Globus pallidus (tissue), 1 donor: ENCODE data around the gene TRIM74.
"Not testable (repeated sequence)": the region's sequence is repeated elsewhere in the genome, so short reads cannot be mapped to it uniquely, and the experiment has no call there.

Experiments used
- DNase-seq: peaks from one replicate; pipeline ENCODE4 v3.0.0-alpha.2; 2015; ENCODE audit warnings: low spot score

Gene TRIM74

DNA sequence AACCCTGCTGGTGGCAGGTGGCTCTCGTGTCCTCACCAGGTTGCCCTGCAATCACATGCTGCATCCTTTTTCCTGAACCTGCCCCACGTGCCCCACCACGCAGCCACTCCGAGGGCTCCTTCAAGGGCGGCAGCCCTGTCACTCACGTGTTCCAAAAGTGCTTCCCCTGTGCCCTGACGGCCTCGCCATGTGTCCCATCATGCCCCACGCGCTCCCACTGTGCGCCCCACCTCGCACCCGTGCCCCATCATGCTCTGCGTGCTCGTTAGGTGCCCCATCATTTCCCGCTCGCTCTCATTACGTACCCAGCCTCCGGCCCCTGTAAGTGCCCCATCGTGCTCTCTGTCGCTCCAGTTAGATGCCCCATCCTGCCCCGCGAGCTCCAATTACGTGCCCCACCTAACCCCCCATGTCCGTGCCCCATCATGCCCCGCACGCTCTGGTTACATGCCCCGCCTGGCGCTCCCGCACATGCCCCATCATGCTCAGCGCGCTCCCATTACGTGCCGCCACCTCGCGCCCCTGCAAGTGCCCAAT, at the start of gene TRIM74:
Gene TRIM74, minus strand, starts transcription at position 487 of the 537 bp plus-strand sequence. CDS start 3,309 bp downstream, outside the sequence.
- DNase-seq, result not testable (repeated sequence)

DNA sequence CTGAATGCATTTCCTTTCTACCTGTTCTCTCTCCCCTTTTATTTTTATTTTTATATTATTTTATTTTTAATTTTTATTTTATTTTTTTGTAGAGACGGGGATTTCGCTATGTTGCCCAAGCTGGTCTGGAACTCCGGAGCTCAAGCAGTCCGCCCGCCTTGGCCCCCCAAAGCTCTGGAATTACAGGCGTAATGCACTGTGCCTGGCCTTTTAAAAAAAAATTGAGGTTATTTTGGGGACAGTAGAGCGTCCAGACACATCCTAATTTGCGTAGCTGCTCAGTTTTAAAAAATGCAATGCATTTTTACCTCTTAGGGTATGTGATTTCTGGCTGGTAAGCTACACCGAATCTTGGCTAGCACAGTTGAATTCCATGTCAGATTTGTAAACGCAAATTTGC, 37.2 kb upstream of the TRIM74 start:
- not testable (repeated sequence) for DNase-seq

DNA sequence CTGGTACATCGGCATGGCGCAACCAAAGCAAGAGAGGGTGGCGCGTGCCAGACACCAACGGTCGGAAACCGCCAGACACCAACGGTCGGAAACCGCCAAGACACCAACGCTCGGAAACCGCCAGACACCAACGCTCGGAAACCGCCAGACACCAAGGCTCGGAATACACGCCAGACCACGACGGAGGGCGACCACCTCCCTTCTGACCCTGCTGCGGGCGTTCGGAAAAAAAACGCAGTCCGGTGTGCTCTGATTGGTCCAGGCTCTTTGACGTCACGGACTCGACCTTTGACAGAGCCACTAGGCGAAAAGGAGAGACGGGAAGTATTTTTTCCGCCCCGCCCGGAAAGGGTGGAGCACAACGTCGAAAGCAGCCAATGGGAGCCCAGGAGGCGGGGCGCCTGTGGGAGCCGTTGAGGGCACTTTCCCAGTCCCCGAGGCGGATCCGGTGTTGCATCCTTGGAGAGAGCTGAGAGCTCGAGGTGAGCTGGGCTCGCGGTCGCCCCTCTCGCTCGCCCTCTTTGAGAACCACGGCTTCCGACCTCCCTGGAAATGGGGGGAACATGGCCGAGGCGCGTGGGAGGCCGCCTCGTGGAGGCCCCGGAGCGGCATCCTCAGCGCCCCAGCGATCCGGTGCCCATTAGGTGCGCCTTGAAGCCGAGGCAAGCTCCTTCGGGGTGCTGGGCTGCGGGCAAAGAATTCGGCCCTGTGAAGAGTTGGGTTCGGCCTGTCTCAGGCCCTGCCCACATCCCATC, 36.6 kb upstream of the TRIM74 start:
- DNase-seq, result peak; percentile 82

DNA sequence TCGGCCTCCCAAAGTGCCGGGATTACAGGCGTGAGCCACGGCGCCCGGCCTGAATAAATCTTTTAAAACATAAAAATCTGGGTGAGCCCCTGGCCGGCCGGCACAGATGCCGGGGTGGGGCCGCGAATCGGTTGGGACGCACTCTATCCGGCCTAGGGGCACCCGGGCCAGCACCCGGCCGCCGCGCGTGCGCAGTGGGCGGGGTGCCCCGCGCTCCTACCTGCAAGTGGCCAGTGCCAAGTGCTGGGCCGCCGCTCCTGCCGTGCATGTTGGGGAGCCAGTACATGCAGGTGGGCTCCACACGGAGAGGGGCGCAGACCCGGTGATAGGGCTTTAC, 36.1 kb upstream of the TRIM74 start:
- DNase-seq, result not testable (repeated sequence)

DNA sequence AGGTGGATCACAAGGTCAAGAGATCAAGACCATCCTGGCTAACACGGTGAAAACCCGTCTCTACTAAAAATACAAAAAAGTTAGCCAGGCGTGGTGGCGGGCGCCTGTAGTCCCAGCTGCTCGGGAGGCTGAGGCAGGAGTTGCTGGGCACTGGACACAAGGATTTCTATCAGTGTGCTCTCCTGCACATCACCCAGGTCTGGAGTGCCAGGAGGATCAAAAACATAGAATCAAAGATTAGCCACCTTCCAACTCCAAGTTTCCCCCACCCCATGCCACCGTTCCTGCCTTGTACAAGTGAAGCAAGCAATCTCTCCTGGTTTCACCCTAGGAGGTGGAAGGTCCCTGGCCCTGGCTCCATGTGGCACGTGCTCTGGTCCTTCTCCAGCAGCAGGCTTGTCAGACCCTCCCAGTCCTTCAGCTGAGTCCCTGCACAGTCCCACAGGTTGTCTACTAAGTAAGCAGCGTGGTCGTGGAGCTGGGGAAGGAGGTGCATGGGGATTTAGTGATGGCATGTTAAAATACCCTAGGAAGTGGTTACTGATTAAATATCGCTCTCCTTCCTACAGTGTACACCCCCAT, 28.7 kb upstream of the TRIM74 start:
- not testable (repeated sequence) for DNase-seq

DNA sequence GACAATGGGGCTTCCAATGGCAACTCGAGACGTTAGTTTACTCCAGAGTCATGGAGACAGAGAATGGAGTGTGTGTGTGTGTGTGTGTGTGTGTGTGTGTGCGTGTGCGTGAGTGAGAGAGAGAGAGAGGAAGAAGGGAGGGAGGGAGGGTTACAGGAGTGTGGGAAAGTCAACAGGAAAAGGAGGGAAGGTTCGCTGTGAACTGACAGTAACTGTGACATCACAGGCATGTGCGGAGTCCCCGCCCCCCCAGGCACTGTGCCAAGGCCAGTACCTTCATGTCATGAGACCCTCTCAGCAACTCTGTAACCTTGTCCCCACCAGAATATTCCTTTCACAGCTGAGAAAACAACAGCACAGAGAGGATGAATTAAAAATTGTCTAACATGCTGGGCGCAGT, 28.2 kb upstream of the TRIM74 start:
- not testable (repeated sequence) for DNase-seq

DNA sequence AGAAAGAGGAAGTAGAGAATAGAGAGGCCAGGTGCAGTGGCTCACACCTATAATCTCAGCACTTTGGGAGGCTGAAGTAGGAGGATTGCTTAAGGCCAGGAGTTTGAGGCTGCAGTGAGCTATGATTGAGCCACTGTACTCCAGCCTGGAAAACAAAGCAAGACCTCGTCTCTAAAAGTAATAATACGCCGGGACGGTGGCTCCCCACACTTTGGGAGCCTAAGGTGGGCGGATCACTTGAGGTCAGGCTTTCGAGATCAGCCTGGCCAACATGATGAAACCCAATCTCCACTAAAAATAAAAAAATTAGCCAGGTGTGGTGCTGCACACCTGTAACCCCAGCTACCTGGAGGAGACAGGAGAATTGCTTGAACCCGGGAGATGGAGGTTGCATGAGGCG, 26.2 kb upstream of the TRIM74 start:
- DNase-seq, result not testable (repeated sequence)

DNA sequence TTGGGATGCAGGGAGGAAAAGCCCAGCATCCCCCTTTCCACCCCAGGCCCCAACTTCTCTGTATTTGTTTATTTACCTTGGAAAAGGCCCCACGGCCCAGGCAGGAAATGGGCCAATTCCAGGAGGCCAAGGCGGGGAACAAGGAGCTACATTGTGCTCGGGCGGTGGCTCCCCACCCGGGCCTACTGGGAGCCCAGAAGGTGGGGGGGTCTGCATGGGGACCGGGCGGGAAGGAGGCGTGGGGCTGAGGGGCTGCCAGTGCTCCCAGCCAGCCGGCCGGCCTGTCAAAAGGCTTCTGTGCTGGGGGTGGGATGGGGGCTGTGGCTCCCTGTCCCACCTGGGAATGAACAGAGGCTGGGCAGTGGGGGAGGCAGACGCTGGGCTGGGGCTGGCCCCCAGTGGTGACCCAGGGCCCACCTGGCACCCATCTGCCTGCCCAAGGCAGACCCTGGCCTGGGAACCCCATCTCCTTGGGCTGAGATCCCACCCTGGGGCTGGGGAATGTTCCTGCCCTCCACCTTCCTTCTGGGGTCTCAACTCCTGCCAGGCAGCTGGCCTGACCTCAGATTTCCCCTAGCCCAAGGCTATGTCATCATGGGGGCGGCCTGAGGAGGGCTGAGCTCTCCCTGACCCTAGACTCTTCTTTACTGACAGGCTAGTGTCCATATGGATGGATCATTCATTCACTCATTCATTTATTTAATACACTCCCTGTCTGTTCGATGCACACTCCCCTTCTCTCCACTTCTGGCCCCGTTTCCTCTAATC, 21.1 kb upstream of the TRIM74 start:
- DNase-seq, result not testable (repeated sequence)

DNA sequence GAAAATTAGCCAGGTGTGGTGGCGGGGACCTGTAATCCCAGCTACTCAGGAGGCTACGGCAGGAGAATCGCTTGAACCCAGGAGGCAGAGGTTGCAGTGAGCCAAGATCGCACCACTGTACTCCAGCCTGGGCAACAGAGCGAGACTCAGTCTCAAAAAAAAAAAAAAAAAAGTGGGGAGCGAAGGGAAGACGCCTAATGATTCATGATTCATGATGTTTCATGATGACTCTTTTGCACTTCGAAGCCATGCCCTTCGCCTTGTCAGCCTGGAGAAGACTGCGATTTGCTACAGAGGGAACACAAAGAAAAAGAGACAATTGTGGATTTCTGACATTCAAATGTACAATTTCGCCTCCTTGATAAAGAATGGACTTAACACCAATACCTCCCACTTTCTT, 12.8 kb upstream of the TRIM74 start:
- not testable (repeated sequence) for DNase-seq

DNA sequence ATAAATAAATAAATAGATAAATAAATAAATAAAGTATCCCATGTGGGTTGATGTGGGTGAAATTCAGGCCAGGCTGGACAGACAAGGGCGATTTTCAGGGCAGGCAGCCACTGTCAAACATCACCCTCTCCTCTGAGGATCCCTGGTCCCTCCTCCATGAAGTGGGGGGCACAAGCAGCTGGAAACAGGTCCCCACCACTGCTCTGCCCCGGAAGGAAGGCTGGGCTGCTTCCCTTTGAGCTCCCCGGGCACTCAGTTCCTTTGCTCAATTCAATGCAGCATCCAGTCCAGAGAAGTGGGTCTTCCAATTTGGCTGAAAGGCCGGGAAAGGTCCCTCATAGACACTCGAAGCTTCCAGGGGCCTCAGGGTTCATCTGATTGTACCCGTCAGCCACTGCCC, 11.1 kb upstream of the TRIM74 start:
- not testable (repeated sequence) for DNase-seq

DNA sequence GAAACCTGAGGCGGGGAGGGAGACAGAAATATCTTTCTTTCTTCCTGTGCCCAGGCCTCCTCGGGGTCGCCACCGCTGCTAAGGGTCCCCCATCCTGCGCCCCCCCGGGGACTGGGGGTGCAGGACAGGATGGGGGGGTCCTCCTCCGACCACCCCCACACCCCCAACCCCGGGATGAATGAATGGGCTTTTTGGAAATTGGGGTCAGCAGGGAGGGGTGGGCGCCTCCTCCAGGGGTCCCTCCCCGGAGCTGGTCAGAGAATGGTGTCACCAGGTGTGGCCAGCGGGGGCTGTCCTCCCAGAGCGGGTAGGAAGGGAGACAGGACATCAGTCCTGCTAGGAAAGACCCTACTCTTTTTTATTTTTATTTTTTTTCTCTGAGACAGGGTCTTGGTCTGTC, 7.2 kb upstream of the TRIM74 start:
- not testable (repeated sequence) for DNase-seq

DNA sequence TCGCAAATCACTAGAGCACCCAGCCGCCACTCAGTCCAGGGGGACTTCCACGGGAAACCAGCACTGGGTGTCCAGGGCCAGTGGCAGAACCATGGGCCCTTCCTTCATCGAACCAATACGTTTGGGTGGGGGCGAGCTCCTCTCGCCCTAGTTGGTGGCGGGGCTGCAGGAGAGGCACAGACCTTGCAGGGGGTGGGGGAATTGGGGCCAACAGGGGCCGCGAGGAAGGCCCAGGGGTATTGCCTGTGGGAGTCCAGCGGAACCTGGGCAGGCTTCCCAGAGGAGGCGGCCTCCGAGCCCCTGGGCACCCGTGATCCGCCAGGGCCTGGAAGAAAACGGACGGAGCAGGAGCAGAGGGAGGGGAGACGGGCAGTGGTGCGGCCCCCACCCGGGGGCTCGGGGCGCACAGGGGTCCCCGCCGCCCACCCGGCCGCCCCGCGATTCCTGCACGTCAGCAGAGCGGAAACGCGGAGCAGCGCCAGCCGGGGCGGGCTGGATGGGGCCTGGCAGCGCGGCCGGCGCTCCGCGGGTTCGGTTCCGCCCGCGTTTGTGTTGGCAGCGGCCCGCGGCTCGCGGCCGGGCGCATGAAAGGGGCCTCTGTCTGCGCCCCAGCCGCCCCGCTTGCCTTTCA, 6.5 kb upstream of the TRIM74 start:
- not testable (repeated sequence) for DNase-seq

DNA sequence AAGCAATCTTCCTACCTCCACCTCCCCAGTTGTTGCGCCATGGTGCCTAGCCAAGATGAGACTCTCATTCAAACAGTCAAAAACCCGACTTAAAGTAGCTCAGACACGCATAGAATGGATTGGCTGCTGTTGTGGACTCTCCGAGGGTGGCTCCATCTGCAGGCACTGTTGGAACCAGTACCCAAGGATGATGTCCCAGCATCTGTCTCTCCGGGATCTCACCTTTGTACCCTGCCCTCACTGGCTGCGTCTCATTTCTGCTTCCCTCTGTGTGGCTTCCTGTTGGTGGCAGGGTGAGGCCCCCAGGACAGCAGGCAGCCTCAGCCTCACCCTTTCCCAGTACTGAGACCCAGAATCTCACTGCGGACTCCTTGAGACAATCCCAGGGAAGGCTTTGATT, 5.5 kb upstream of the TRIM74 start:
- not testable (repeated sequence) for DNase-seq

DNA sequence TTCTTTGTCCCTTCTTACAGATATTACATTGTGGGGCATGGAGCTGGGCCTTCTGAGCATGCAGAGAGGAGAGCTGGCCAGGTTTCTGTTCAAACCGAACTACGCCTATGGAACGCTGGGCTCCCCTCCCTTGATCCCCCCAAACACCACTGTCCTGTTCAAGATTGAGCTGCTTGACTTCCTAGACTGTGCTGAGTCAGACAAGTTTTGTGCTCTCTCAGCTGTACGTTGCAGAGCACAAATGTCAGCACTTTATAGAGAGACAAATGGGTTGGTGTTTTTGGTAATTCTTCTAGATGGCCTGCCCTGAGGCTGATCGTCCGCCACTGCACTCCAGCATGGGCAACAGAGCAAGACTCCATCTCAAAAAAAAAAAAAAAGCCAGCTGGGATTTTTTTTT, 2.2 kb upstream of the TRIM74 start:
- DNase-seq, result not testable (repeated sequence)

DNA sequence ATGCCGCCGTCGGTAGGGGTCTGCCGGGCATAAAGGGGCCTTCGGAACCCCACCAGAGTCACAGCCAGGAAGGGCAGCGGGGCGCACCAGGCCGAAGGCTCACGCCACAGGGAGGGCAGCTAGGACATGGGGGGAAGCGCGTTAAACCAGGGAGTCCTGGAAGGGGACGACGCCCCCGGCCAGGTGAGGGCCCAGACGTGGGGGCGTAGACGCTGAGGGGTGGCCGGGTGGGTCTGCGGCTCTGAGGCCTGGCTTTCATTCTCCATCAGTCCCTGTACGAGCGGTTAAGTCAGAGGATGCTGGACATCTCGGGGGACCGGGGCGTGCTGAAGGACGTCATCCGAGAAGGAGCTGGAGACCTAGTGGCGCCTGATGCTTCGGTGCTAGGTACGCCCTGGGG, 422 bp upstream of the TRIM74 start:
- DNase-seq, result not testable (repeated sequence)

DNA sequence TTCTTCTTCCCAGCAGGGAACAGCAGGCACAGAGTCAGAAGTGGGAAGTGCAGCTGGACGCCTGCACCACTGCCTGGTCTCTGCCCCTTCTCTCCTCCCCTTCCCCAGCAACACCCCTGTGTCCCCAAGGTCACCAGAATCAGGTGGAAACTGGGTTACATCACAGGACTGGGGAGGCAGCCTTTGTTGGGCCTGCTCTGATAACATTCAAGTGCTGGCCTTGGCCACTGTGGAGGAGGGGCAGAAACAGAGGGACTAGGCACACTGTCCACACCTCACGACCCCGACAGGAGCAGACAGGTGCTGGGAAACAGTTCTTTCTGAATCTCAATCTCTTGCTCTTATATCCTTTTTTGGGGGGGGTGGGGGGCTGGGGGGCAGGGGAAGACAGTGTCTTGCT, 2.4 kb downstream of the TRIM74 start:
- not testable (repeated sequence) for DNase-seq

DNA sequence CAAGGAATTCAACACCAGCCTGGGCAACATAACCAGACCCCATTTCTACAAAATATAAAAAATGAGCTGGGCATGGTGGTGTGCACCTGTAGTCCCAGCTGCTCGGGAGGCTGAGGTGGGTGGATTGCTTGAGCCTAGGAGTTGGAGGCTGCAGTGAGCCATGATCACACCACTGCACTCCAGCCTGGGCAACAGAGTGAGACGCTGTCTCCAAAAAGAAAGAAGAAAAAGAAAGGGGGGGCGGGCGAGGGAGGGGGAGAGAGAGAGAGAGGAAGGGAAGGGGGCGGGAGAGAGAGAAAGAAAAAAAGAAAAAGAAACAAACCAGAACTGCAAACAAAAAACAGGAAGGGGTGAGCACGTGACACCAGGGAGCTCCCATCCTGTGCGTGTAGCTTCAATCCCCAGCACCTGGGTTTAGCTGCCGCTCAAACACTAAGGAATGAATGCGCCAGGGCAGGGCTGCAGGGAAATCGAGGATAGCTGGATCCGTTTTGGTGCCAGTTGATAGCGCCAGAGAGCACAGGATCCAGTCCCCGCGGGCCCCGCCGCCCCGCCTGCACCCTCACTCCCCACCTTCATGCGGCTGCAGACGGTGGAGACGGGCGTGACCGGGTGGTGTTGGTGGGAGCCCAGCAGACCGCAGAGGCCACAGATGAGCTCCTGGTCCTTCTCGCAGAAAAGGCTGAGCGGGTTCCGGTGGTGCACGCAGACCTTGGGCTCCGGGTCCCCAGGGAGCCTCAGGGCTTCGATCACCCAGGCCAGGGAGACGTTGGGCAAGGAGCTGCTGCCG, 3.9 kb downstream of the TRIM74 start:
- DNase-seq, result not testable (repeated sequence)

DNA sequence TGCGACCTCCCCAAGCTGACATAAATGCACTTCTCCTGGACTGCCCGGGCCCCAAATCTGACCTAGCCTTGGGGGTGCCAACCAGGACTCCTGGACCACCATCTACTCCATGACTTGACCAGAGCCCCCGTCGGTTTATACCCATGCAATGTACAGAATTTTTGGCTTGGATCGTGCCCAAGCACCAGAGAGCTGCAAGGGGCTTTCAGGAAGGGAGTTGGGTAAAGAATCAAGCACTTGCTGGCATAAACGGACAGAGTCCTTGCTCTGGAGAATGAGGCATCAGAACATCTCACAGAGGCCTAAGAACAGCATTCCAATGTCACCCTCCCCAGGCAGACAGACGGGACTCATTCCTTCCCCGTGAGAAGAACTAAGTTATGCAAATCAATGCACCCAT, 6.2 kb downstream of the TRIM74 start:
- not testable (repeated sequence) for DNase-seq

DNA sequence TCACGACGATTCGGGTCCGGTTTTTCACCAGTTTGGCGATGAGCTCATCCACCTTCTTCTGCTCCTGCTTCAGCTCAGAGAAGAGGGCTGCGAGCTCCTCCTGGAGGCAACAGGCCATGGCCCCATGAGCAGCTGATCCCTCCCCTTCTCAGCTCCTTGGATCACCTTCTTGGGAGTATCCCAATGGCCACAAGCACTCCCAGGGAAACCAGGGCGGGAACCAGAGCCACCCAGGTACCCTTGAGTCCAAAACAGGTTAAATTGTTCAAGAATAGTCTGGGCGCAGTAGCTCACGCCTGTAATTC, 8.0 kb downstream of the TRIM74 start:
- not testable (repeated sequence) for DNase-seq

DNA sequence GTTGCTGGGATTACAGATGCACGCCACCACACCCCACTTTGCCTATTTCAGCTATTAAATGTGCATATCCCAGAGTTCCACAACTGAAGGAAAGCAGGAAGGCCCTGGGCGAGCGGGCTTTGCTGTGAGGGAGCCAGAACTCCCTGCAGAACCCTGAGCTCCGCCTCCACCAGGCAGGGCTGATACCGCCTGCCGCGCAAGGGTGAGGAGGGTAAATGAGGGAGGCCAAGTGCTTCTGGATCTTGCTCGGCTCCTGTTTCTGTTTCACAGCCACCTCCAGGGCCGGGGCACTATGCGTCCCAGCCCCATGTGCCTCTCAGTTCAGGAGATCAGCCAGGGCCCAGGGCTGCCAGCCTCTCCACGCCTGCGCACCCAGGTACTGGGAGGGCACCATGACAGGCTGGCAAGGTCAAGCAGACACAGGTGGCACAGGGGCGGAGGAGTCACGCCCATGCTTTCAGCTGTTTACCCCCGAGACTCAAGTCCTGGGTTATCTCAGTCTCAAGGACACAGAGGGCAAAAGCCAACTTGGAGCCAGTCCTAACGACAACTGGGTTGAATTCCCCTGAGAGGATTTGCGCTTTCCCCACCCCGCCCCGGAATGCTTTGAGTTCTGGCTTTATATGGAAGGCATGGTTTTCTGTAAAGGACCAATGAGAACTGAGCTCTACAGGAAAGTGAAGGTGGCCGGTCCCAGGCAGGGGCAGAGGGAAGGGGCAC, 8.5 kb downstream of the TRIM74 start:
- DNase-seq, result not testable (repeated sequence)

DNA sequence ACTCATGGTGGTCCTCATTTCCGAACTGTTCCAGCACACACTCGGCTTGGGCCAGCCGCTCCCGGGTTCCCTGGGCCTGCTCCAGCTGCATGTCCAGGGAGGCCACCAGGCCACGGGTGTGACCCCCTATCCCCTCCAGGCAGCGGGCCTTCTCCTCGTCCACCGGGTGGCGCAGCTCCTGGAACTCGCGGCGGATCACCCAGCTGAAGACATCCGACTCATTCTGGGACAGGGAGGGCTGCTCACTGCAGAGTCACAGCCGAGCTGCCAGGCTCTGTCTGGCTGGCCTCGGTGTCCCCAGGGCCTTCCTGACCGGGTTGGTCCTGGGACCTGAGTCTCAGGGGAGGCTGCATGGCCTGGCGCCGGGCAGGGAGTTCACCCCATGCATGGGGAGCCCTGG, 9.2 kb downstream of the TRIM74 start:
- DNase-seq, result not testable (repeated sequence)
